Suprapubic skin (tissue), 4 donors: ENCODE measurements around the gene DCN. TPM values are rescaled to one million over a fixed set of nuclear protein-coding genes. Genes with fewer than 3 reads are reported as not detected.

Source experiments
- DNase-seq, 2 donors: peaks; one replicate each; pipeline ENCODE4 v3.0.0-alpha.2; 2019; ENCODE audit warnings: low spot score in 2 of 2
- H3K27ac ChIP-seq: fragments of 200-600 bp; sonication (generic); one replicate; pipeline ENCODE4 v1.5.1; 2019
- H3K27me3 ChIP-seq: fragments of 200-600 bp; sonication (generic); one replicate; pipeline ENCODE4 v1.5.1; 2019
- H3K36me3 ChIP-seq: fragments of 200-600 bp; sonication (generic); one replicate; pipeline ENCODE4 v1.5.1; 2019
- H3K4me1 ChIP-seq: fragments of 200-600 bp; sonication (generic); one replicate; pipeline ENCODE4 v1.5.1; 2019
- H3K4me3 ChIP-seq: fragments of 200-600 bp; sonication (generic); one replicate; pipeline ENCODE4 v1.5.1; 2019; ENCODE audit warnings: mild to moderate bottlenecking
- H3K9me3 ChIP-seq: fragments of 200-600 bp; sonication (generic); one replicate; pipeline ENCODE4 v1.5.1; 2019
- CTCF ChIP-seq, 2 donors: fragments of 200-600 bp in 1 of 2; fragments of 450-650 bp in 1 of 2; sonication (generic) in 1 of 2; IDR thresholded peaks; one replicate each; pipeline ENCODE4 v1.5.1; 2016 to 2019; ENCODE audit warnings: antibody characterized with exemption in 2 of 2, mild to moderate bottlenecking in 1 of 2, moderate library complexity in 1 of 2
- EP300 ChIP-seq: sonication (generic); formaldehyde crosslinking; IDR thresholded peaks from one replicate; pipeline ENCODE4 v1.6.1; 2017; ENCODE audit warnings: antibody characterized with exemption
- POLR2A ChIP-seq, 2 donors: fragments of 450-650 bp; IDR thresholded peaks; one replicate each; pipeline ENCODE4 v1.6.1; 2017; ENCODE audit warnings: antibody characterized with exemption in 2 of 2, mild to moderate bottlenecking in 2 of 2, moderate library complexity in 2 of 2
- POLR2AphosphoS5 ChIP-seq, 3 donors: sonication (generic); formaldehyde crosslinking; IDR thresholded peaks; one replicate each; pipeline ENCODE4 v1.6.1; 2017; ENCODE audit warnings: antibody characterized with exemption in 3 of 3
- WGBS: methylation state at CpG from one replicate; pipeline ENCODE4 v1.1.5; 2018; 5-methylcytosine and 5-hydroxymethylcytosine counted together
- total RNA-seq, 4 donors: library from RNA; depleted of rRNA; stranded (reverse); fragments of >200 nt; gene quantifications; one replicate each; pipeline ENCODE4 v1.1.0, GENCODE V29; 2016

The DCN gene
- total RNA-seq, 4 donors from 2014 or later = 549 to 589 (median 569) TPM

DNA sequence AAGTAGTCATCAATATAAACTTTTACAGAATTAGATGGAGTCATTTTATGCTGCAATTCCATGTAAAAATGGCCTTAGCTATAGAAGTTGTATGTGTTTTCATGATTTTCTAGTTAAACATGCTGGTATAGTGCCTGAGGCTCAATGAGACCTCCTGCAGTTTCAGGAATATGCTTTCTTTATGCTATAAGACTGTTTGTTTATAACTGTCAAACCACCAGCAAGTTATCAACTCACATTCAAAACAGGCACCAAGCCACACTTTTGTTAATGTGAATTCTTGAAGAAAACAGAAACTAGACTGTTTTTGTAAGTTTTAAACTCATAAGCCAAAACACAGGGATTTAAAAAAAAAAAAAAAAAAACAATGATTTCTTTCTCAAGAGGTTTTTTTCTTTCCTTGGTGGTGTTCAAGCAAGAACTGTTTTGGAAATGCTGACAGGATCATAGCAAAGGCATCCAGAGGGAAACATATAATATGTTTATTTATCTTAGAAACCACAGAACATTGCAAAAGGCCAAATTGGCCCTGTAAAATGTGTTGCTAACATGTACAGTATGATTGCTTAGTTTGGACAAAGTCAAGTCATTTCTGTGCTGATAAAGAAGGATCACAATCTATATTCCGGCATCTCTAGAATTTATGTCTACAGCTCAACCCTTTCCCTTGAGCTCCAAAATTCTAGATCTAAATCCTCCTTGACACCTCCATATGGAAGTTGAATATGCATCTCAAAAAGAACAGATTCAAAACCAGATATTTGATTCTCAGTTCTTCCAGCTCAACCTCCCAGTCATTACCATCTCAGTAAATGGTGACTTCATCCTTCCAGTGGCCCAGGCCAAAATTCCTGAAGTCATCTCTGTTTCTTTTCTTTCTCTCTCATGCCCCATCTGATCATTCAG lies 42.3 kb downstream of the DCN start:
- H3K27ac ChIP-seq = peak overlapping the region; percentile 50
- no peaks in the 10 kb centered on the region for H3K27me3 ChIP-seq
- 59% methylated on average over 1 of the region's 1 CpG for WGBS
- TF ChIP-seq CTCF (IDR thresholded peaks at IDR 0.05) (no peak), POLR2AphosphoS5 (IDR thresholded peaks at IDR 0.05) (no peak), EP300 (no peak), POLR2A (IDR thresholded peaks at IDR 0.05) (no peak)
- no peak for DNase-seq
- H3K9me3 ChIP-seq = no peaks in the 10 kb centered on the region
- no peak overlapping the region for H3K4me3 ChIP-seq
- H3K36me3 ChIP-seq = no peaks in the 10 kb centered on the region
- peaks cover 16% of the 10 kb centered on the region for H3K4me1 ChIP-seq

DNA sequence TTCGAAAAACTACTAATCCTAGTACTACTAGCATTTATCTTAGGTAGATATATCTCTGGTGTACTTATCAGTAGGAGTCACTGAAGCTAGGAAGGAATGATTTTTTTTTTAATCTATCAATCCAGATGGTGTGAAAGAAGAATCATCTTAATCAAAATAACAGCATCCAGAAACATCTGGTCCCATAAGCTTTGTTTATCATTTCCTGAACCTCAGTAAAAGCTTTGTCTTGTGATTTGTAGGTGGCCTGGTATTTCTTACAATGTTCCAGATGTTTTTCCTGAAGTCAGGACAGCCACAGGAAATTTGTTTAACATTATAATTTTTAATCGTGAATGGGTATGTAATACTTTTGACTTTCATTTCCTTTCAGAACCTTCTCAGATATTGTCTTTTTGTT lies 43.3 kb downstream of the DCN start:
- Histone ChIP-seq H3K27me3 (no peaks in the 10 kb centered on the region), H3K9me3 (no peaks in the 10 kb centered on the region), H3K36me3 (no peaks in the 10 kb centered on the region), H3K4me1 (peaks cover 16% of the 10 kb centered on the region), H3K27ac (peak overlapping the region; percentile 50), H3K4me3 (no peak overlapping the region)
- TF ChIP-seq POLR2A (IDR thresholded peaks at IDR 0.05) (no peak), CTCF (IDR thresholded peaks at IDR 0.05) (no peak), POLR2AphosphoS5 (IDR thresholded peaks at IDR 0.05) (no peak), EP300 (no peak)
- WGBS = 45% methylated on average over 2 of the region's 2 CpGs
- no peak for DNase-seq

DNA sequence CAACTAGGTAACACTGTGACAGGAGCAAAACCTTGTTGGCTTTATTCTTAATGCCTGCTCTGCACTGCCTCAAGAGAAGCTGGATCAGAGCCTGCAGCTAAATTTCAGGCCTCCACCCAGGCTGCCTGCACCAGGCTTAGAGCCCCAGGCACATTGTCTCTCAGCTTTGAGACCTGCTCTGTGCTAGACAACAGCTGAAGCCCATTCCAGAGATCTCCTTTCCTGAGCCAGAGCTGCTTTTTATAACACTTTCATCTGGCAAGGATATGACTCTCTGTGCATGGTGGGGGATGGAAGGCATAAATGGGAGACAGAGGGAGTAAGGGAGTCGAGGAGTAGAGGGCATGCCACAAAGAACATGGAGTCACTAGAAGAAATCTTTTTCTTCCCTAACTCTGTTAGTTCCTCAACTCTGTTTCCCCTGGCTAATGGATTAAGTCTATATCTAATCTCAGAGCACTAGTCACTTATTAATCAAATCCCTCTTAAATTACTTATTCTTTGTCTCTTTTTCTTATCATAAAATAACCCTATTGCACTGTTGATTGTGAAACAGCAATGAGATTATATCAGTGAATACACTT lies 44.2 kb downstream of the DCN start:
- no peak for DNase-seq
- no peaks in the 10 kb centered on the region for H3K36me3 ChIP-seq
- H3K4me1 ChIP-seq = peaks cover 16% of the 10 kb centered on the region
- H3K27me3 ChIP-seq = no peaks in the 10 kb centered on the region
- no peak overlapping the region for H3K27ac ChIP-seq
- TF ChIP-seq POLR2AphosphoS5 (IDR thresholded peaks at IDR 0.05) = no peak
- no peak for TF ChIP-seq EP300
- no peak for TF ChIP-seq CTCF (IDR thresholded peaks at IDR 0.05)
- TF ChIP-seq POLR2A (IDR thresholded peaks at IDR 0.05) = no peak
- no peaks in the 10 kb centered on the region for H3K9me3 ChIP-seq
- H3K4me3 ChIP-seq = no peak overlapping the region
- WGBS = 12% methylated on average over 1 of the region's 1 CpG

GRCh38 chr12:91133871-91134270 lies 48.7 kb downstream of the DCN start:
- H3K36me3 ChIP-seq = no peaks in the 10 kb centered on the region
- TF ChIP-seq POLR2AphosphoS5 (IDR thresholded peaks at IDR 0.05) = no peak
- no peak for TF ChIP-seq CTCF (IDR thresholded peaks at IDR 0.05)
- no peak for TF ChIP-seq POLR2A (IDR thresholded peaks at IDR 0.05)
- no peak for TF ChIP-seq EP300
- WGBS = 87% methylated on average over 1 of the region's 1 CpG

GRCh38 chr12:91129662-91130362 lies 52.8 kb downstream of the DCN start:
- Histone ChIP-seq H3K27ac (no peak overlapping the region), H3K4me3 (no peak overlapping the region), H3K27me3 (no peaks in the 10 kb centered on the region), H3K36me3 (no peaks in the 10 kb centered on the region), H3K4me1 (peaks cover 11% of the 10 kb centered on the region), H3K9me3 (no peaks in the 10 kb centered on the region)
- TF ChIP-seq POLR2A (IDR thresholded peaks at IDR 0.05) = no peak
- no peak for TF ChIP-seq POLR2AphosphoS5 (IDR thresholded peaks at IDR 0.05)
- TF ChIP-seq EP300 = no peak
- no peak for TF ChIP-seq CTCF (IDR thresholded peaks at IDR 0.05)
- DNase-seq = no peak
- 96% methylated on average over 2 of the region's 2 CpGs for WGBS

More at GRCh38 chr12:91133871-91134270, 48.7 kb downstream of the DCN start:
- peaks cover 12% of the 10 kb centered on the region for H3K4me1 ChIP-seq
- no peak overlapping the region for H3K4me3 ChIP-seq
- no peaks in the 10 kb centered on the region for H3K27me3 ChIP-seq
- no peaks in the 10 kb centered on the region for H3K9me3 ChIP-seq
- DNase-seq = no peak
- no peak overlapping the region for H3K27ac ChIP-seq
